HG02970 (cell line): Measurements from ENCODE around the gene SMG6.

Experiments used
- ATAC-seq: cut with Tn5 transposase; IDR thresholded peaks from one replicate; pipeline ENCODE4 v1.9.1; 2021; ENCODE audit warnings: mild to moderate bottlenecking, moderate library complexity, moderate number of reproducible peaks; ENCODE audit not compliant: unreplicated experiment, low FRiP score

The SMG6 gene

GRCh38 chr17:2237950-2238349, 65.6 kb downstream of the SMG6 start:
- no peak for ATAC-seq

- no peak for ATAC-seq
These were observed 66.1 kb downstream of the SMG6 start for GRCh38 chr17:2237521-2237921.

GRCh38 chr17:2235792-2236366, 67.7 kb downstream of the SMG6 start:
- ATAC-seq: no peak

- no peak for ATAC-seq
These were observed 68.3 kb downstream of the SMG6 start for GRCh38 chr17:2235265-2235664.

- no peak for ATAC-seq
These were observed 70.1 kb downstream of the SMG6 start for GRCh38 chr17:2233441-2233947.

- ATAC-seq: no peak
These were observed 71.3 kb downstream of the SMG6 start for GRCh38 chr17:2232244-2232638.

GRCh38 chr17:2230877-2231276, 72.7 kb downstream of the SMG6 start:
- no peak for ATAC-seq

GRCh38 chr17:2227025-2227699, 76.4 kb downstream of the SMG6 start:
- no peak for ATAC-seq

GRCh38 chr17:2223617-2223927, 80.0 kb downstream of the SMG6 start:
- no peak for ATAC-seq

GRCh38 chr17:2222901-2223616, 80.5 kb downstream of the SMG6 start:
- no peak for ATAC-seq

- no peak for ATAC-seq
These were observed 81.3 kb downstream of the SMG6 start for GRCh38 chr17:2222301-2222700.

- no peak for ATAC-seq
These were observed 85.2 kb downstream of the SMG6 start for GRCh38 chr17:2218426-2218825.

GRCh38 chr17:2215616-2216364, 87.8 kb downstream of the SMG6 start:
- ATAC-seq: peak; percentile 72

- ATAC-seq: no peak
These were observed 88.5 kb downstream of the SMG6 start for GRCh38 chr17:2214929-2215615.

GRCh38 chr17:2214047-2214928, 89.3 kb downstream of the SMG6 start:
- ATAC-seq: no peak

- no peak for ATAC-seq
These were observed 90.2 kb downstream of the SMG6 start for GRCh38 chr17:2213291-2213960.

- no peak for ATAC-seq
These were observed 91.1 kb downstream of the SMG6 start for GRCh38 chr17:2212400-2212981.

- ATAC-seq: no peak
These were observed 91.8 kb downstream of the SMG6 start for GRCh38 chr17:2211661-2212399.
